ENCODE data around the gene ZFAND2A.

DNA sequence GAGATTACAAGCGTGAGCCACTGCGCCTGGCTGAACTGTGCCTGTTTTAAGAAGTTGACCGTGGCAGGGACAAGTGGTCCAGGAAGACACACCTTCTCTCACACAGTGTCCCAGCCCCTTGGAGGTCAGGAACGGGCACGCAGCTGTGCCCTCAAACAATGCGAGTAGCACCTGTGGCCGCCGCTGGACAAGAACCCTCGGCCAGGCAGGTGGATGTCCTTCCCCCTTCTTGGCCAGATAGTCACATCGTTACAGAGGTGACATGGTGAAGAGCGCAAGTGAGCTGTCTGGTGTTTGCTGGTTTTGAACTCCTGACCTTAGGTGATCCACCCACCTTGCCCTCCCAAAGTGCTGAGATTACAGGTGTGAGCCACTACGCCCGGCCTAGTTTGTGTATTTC lies 8.8 kb downstream of the ZFAND2A start:
- TF ChIP-seq CEBPB (IDR thresholded peaks at IDR 0.05) (no peak), CBX8 (IDR thresholded peaks at IDR 0.05) (no peak), JUN (IDR thresholded peaks at IDR 0.05) (no peak), EP300 (IDR thresholded peaks at IDR 0.05) (no peak), POLR2A (IDR thresholded peaks at IDR 0.05; ENCODE audit: low read length) (no peak)
- TF ChIP-seq, protein P1, sequence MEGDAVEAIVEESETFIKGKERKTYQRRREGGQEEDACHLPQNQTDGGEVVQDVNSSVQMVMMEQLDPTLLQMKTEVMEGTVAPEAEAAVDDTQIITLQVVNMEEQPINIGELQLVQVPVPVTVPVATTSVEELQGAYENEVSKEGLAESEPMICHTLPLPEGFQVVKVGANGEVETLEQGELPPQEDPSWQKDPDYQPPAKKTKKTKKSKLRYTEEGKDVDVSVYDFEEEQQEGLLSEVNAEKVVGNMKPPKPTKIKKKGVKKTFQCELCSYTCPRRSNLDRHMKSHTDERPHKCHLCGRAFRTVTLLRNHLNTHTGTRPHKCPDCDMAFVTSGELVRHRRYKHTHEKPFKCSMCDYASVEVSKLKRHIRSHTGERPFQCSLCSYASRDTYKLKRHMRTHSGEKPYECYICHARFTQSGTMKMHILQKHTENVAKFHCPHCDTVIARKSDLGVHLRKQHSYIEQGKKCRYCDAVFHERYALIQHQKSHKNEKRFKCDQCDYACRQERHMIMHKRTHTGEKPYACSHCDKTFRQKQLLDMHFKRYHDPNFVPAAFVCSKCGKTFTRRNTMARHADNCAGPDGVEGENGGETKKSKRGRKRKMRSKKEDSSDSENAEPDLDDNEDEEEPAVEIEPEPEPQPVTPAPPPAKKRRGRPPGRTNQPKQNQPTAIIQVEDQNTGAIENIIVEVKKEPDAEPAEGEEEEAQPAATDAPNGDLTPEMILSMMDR (IDR thresholded peaks at IDR 0.05) = no peak
